ENCODE results near the gene NR5A1. TPM values are rescaled to one million over a fixed set of nuclear protein-coding genes. Genes with fewer than 3 reads are reported as not detected.

The NR5A1 gene
- total RNA-seq, 4 donors from 2014 or later: not detected

DNA sequence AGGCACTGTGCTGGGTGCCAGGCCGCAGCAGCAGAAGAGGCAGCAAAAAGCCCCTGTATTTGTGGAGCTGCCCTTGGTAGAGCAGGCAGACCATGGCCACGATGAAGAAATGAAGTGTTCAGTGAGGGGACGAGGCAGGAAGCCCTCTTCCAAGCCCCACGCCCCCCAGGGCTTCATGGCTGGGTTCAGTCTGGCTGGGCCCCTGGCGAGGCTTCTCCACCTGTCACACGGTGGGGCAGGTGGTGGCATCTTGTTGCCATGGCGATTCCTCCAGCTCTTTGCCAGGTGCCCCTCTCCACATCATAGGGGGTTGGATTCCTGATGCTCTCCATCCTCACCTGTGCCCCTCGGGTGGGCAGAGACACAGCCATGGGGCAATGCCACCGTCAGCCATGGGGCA lies 35.4 kb downstream of the NR5A1 start:
- Histone ChIP-seq H3K4me1 (no peaks in the 10 kb centered on the region), H3K27ac (no peak overlapping the region), H3K36me3 (no peaks in the 10 kb centered on the region), H3K4me3 (no peak overlapping the region), H3K27me3 (peaks cover 13% of the 10 kb centered on the region), H3K9me3 (no peaks in the 10 kb centered on the region)
- 40 to 73% methylated on average over 1 to 9 of the region's 9 CpGs for WGBS, 2 donors (ENCODE audit: low coverage in 1 of 2)
- intact Hi-C loops (cut with DNase I; ENCODE audit: low total_unique reads): no loop called here
- DNase-seq: no peak
- in situ Hi-C loops (cut with MboI; ENCODE audit: low pct_ligation_motif_present in 1 of 4, low pct_unique_long_range_greater_than_20kb in 1 of 4, low sequenced_read_pairs in 3 of 4): no loop called here
- no peak for TF ChIP-seq POLR2A (IDR thresholded peaks at IDR 0.05)
- TF ChIP-seq EP300 (IDR thresholded peaks at IDR 0.05; ENCODE audit: low read depth): no peak
- no peak for TF ChIP-seq CTCF (IDR thresholded peaks at IDR 0.05)
- TF ChIP-seq POLR2AphosphoS5 (IDR thresholded peaks at IDR 0.05): no peak

DNA sequence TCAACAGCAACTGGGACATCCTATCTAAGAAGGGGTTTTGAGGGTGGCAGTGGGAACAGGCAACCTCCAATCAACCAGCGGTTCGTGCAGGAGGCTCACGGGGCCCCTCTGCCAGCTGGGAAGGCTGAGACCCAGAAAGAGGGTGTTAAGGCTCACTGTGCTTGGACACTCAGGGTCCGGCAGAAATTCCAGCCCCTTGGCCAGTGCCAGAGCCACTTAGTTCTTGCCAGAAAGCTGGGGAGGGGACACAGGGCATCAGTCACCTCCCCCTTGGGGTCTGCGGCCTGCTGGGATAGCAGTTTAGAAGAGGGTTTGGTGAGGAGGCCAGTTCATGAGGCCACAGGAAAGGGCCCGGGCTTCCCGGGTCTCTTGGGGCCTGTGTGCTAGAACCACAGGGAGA lies 36.5 kb downstream of the NR5A1 start:
- H3K4me3 ChIP-seq: no peak overlapping the region
- in situ Hi-C loops (cut with MboI; ENCODE audit: low pct_ligation_motif_present in 1 of 4, low pct_unique_long_range_greater_than_20kb in 1 of 4, low sequenced_read_pairs in 3 of 4): no loop called here
- DNase-seq: no peak
- 93% methylated on average over 5 of the region's 7 CpGs; no CpG with 5 or more reads in 1 of the 2 donors for WGBS, 2 donors (ENCODE audit: low coverage in 1 of 2)
- H3K36me3 ChIP-seq: no peaks in the 10 kb centered on the region
- H3K27ac ChIP-seq: no peak overlapping the region
- H3K27me3 ChIP-seq: peaks cover 11% of the 10 kb centered on the region
- H3K4me1 ChIP-seq: no peaks in the 10 kb centered on the region
- H3K9me3 ChIP-seq: no peaks in the 10 kb centered on the region
- intact Hi-C loops (cut with DNase I; ENCODE audit: low total_unique reads): no loop called here
- TF ChIP-seq EP300 (IDR thresholded peaks at IDR 0.05; ENCODE audit: low read depth) (no peak), POLR2A (IDR thresholded peaks at IDR 0.05) (no peak), CTCF (IDR thresholded peaks at IDR 0.05) (no peak), POLR2AphosphoS5 (IDR thresholded peaks at IDR 0.05) (no peak)

DNA sequence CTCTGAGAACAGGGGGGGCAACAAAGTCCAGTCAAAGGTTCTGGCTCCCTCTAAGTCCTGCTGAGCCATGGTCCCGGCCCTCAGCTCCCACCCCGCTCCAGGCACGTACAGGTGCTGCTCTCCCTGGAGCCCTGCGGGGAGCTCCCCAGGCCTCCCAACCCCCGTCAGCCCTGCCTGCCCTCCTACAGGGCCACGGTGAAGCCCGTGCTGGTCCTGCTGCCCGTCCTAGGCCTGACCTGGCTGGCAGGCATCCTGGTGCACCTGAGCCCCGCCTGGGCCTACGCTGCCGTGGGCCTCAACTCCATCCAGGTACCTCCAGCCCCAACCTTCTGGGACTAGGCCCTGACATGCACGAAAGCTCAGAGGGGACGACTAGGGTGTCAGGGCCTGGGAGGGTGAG lies 36.9 kb downstream of the NR5A1 start:
- Histone ChIP-seq H3K4me1 (no peaks in the 10 kb centered on the region), H3K4me3 (no peak overlapping the region), H3K36me3 (no peaks in the 10 kb centered on the region), H3K9me3 (no peaks in the 10 kb centered on the region), H3K27me3 (peaks cover 8% of the 10 kb centered on the region), H3K27ac (no peak overlapping the region)
- WGBS, 2 donors (ENCODE audit: low coverage in 1 of 2): 91 to 100% methylated on average over 1 to 12 of the region's 13 CpGs
- in situ Hi-C loops (cut with MboI; ENCODE audit: low pct_ligation_motif_present in 1 of 4, low pct_unique_long_range_greater_than_20kb in 1 of 4, low sequenced_read_pairs in 3 of 4): no loop called here
- TF ChIP-seq EP300 (IDR thresholded peaks at IDR 0.05; ENCODE audit: low read depth) (no peak), POLR2AphosphoS5 (IDR thresholded peaks at IDR 0.05) (no peak), CTCF (IDR thresholded peaks at IDR 0.05) (no peak), POLR2A (IDR thresholded peaks at IDR 0.05) (no peak)
- intact Hi-C loops (cut with DNase I; ENCODE audit: low total_unique reads): no loop called here
- no peak for DNase-seq

DNA sequence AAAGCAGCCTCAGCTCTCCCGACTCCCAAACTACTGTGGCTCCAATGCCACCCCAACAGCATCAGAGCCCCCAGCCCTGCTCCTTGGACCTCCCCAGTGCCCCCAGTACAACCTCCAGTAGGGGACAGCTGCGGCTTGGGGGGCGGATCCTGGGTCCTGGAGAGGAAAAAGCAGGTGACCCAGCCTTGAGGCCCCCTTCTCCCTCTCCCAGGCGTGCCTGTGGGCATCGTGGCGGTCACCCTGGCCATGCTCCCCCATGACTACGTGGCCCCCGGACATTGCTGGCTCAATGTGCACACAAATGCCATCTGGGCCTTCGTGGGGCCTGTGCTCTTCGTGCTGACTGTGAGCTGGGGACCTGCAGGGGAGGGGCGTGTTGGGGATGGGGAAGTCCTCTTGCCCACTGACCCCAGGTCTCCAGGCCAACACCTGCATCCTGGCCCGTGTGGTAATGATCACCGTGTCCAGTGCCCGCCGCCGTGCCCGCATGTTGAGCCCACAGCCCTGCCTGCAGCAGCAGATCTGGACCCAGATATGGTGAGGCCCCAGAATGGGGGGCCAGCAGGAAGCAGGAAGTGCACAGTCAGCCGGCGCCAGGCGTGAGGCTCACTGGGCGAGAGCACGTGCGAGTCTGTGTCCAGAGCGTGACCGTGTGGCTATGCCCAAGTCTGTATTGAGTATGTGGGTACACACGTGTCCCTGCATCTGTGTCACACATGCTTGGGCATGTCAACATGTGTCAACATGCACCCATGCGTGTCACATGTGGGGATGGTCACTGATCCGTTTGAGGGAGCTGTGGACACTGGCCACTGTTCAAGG lies 38.0 kb downstream of the NR5A1 start:
- H3K4me1 ChIP-seq: no peaks in the 10 kb centered on the region
- H3K9me3 ChIP-seq: no peaks in the 10 kb centered on the region
- H3K36me3 ChIP-seq: no peaks in the 10 kb centered on the region
- peaks cover 8% of the 10 kb centered on the region for H3K27me3 ChIP-seq
- in situ Hi-C loops (cut with MboI; ENCODE audit: low pct_ligation_motif_present in 1 of 4, low pct_unique_long_range_greater_than_20kb in 1 of 4, low sequenced_read_pairs in 3 of 4): no loop called here
- TF ChIP-seq POLR2A (IDR thresholded peaks at IDR 0.05): no peak
- TF ChIP-seq CTCF (IDR thresholded peaks at IDR 0.05): no peak
- TF ChIP-seq POLR2AphosphoS5 (IDR thresholded peaks at IDR 0.05): no peak
- TF ChIP-seq EP300 (IDR thresholded peaks at IDR 0.05; ENCODE audit: low read depth): no peak
- DNase-seq: no peak
- no peak overlapping the region for H3K4me3 ChIP-seq
- H3K27ac ChIP-seq: no peak overlapping the region
- 78% methylated on average over 19 of the region's 28 CpGs; no CpG with 5 or more reads in 1 of the 2 donors for WGBS, 2 donors (ENCODE audit: low coverage in 1 of 2)
- intact Hi-C loops (cut with DNase I; ENCODE audit: low total_unique reads): no loop called here

Measured in transverse colon (tissue), 4 donors.